K562 (cell line): Measurements from ENCODE around the gene MRPL33. TPM values are rescaled to one million over a fixed set of nuclear protein-coding genes. Genes with fewer than 3 reads are reported as not detected.
"Not testable (repeated sequence)": the region's sequence is repeated elsewhere in the genome, so short reads cannot be mapped to it uniquely, and the experiment has no call there.

Experiments used
- ATAC-seq: fragments of 200-7000 bp; cut with Tn5 transposase; 3 replicates; pipeline ENCODE4 v1.9.1; 2020; ENCODE audit warnings: moderate library complexity
- BruUV-seq: library from RNA; stranded (reverse); fragments of 400-500 nt; replicated peaks from 2 replicates; lab custom pipeline; 2021; lab: Mats Ljungman, UMichigan
- CTCF ChIA-PET: fragments of 300-600 bp; formaldehyde crosslinking; extraction: SDS; loops from one replicate; lab custom pipeline; 2021; ENCODE audit warnings: low intra/inter-chr PET ratio; lab: Yijun Ruan, JAX
- POLR2A ChIA-PET: fragments of 300-600, 350-650 bp; sonication (Branson Sonifier 250); formaldehyde crosslinking; extraction: SDS; loops from one replicate; lab custom pipeline; 2021; ENCODE audit warnings: antibody characterized with exemption, inconsistent platforms; lab: Yijun Ruan, JAX
- DNase-seq, 4 experiments: peaks; one replicate each; pipeline versions ENCODE4 v3.0.0 to v3.0.0-alpha.2; 2011 to 2018; ENCODE audit warnings: low spot score in 3 of 4, mixed read lengths in 3 of 4; ENCODE audit errors: extremely low read depth in 1 of 4
- FAIRE-seq: peaks from 2 replicates; lab custom pipeline; 2011; peaks lifted over from hg19 to GRCh38; lab: Jason Lieb, UNC
- H2AFZ ChIP-seq: 2 replicates; pipeline ENCODE4 v1.6.0; 2011; ENCODE audit warnings: low read depth, low read length, control low read depth, inconsistent platforms
- H3K27ac ChIP-seq: fragments of 200-600 bp; 3 replicates; pipeline ENCODE4 v1.8.0; 2011; ENCODE audit warnings: low read depth, mild to moderate bottlenecking, control low read depth, inconsistent platforms, low read length, moderate library complexity, mixed read lengths; ENCODE audit errors: extremely low read depth
- H3K27me3 ChIP-seq, 2 experiments: fragments of 300-600 bp in 1 of 2; 2 replicates in 1 of 2; 3 replicates in 1 of 2; pipeline versions ENCODE4 v1.6.0 to v1.8.0; 2011; ENCODE audit warnings: inconsistent platforms in 2 of 2, low read length in 2 of 2, mild to moderate bottlenecking in 1 of 2, mixed read lengths in 1 of 2, moderate library complexity in 1 of 2; ENCODE audit not compliant: control insufficient read depth in 2 of 2, insufficient read depth in 2 of 2
- H3K36me3 ChIP-seq: fragments of 300-600 bp; 3 replicates; pipeline ENCODE4 v1.8.0; 2011; ENCODE audit warnings: mild to moderate bottlenecking, low read length, inconsistent platforms; ENCODE audit not compliant: control insufficient read depth, insufficient read depth
- H3K4me1 ChIP-seq, 2 experiments: fragments of 200-600 bp in 1 of 2; replicated peaks in 1 of 2; 2 replicates in 1 of 2; 3 replicates in 1 of 2; pipeline versions ENCODE4 v1.5.1 to v1.8.0; 2011; ENCODE audit warnings: inconsistent platforms in 2 of 2, low read length in 2 of 2, mild to moderate bottlenecking in 1 of 2, mixed read lengths in 1 of 2, moderate library complexity in 1 of 2; ENCODE audit not compliant: control insufficient read depth in 2 of 2, insufficient read depth in 2 of 2
- H3K4me2 ChIP-seq: 2 replicates; pipeline ENCODE4 v1.6.1; 2011; ENCODE audit warnings: low read length, control low read depth, inconsistent platforms, mixed read lengths; ENCODE audit not compliant: insufficient read depth
- H3K4me3 ChIP-seq: fragments of 200-600 bp; sonication (generic), shearing (Covaris generic); 2 replicates; pipeline ENCODE4 v1.5.1; 2016; ENCODE audit warnings: control low read depth, inconsistent platforms
- H3K79me2 ChIP-seq: fragments of 200-600 bp; 3 replicates; pipeline ENCODE4 v1.8.0; 2011; ENCODE audit warnings: low read length, inconsistent platforms; ENCODE audit not compliant: control insufficient read depth, insufficient read depth
- H3K9ac ChIP-seq, 2 experiments: 2 replicates each; pipeline versions ENCODE4 v1.6.0 to v1.6.1; 2011; ENCODE audit warnings: low read depth in 2 of 2, low read length in 2 of 2, control low read depth in 1 of 2, inconsistent platforms in 1 of 2, mild to moderate bottlenecking in 1 of 2, mixed read lengths in 1 of 2; ENCODE audit not compliant: insufficient read depth in 1 of 2
- H3K9me1 ChIP-seq: one replicate; pipeline ENCODE4 v1.6.0; 2011; ENCODE audit warnings: inconsistent platforms, mild to moderate bottlenecking, low read length, moderate library complexity; ENCODE audit not compliant: control insufficient read depth, insufficient read depth
- H3K9me3 ChIP-seq: replicated peaks from 2 replicates; pipeline ENCODE4 v1.5.1; 2011; ENCODE audit warnings: low read depth, low read length, inconsistent platforms; ENCODE audit not compliant: control insufficient read depth, insufficient read depth
- H4K20me1 ChIP-seq: replicated peaks from 2 replicates; pipeline ENCODE4 v1.6.1; 2011; ENCODE audit warnings: low read length, inconsistent platforms, mixed read lengths; ENCODE audit not compliant: control insufficient read depth, insufficient read depth
- GABPB2 ChIP-seq: fragments of 250-450 bp; sonication (Bioruptor Pico); conservative IDR thresholded peaks from 2 replicates; pipeline ENCODE4 v1.5.1; 2021; ENCODE audit warnings: mild to moderate bottlenecking
- MEIS2 ChIP-seq: fragments of 450-650 bp; IDR thresholded peaks from 2 replicates; pipeline ENCODE4 v1.6.1; 2014; ENCODE audit warnings: mild to moderate bottlenecking; ENCODE audit not compliant: partially characterized antibody
- SIN3B ChIP-seq: fragments of 450-650 bp; IDR thresholded peaks from 2 replicates; pipeline ENCODE4 v1.6.1; 2017; ENCODE audit warnings: low read depth, mild to moderate bottlenecking, moderate library complexity
- ZBTB7A ChIP-seq: IDR thresholded peaks from 2 replicates; pipeline ENCODE4 v1.6.1; 2011; ENCODE audit warnings: low read depth, mild to moderate bottlenecking, low read length, moderate library complexity, borderline replicate concordance; ENCODE audit not compliant: control insufficient read depth
- ZNF3 ChIP-seq: fragments of 250-450 bp; sonication (Bioruptor Pico); IDR thresholded peaks from 2 replicates; pipeline ENCODE4 v1.5.0; 2021; ENCODE audit warnings: mild to moderate bottlenecking, moderate library complexity
- ZNF512 ChIP-seq: IDR thresholded peaks from 2 replicates; pipeline ENCODE4 v1.6.1; 2016; ENCODE audit warnings: missing genetic modification characterization, missing compliant biosample characterization
- WGBS: fragments of 100-300 bp; shearing (Covaris generic); methylation state at CpG from one replicate; pipeline ENCODE4 v1.1.6; 2016; ENCODE audit warnings: low coverage, mixed read lengths; ENCODE audit not compliant: insufficient coverage; ENCODE audit errors: missing lambda C conversion rate; 5-methylcytosine and 5-hydroxymethylcytosine counted together
- in situ Hi-C: fragments of 300-500 bp; cut with MboI; formaldehyde crosslinking; loops from 4 replicates; pipeline ENCODE4 v1.15.0; 2018; ENCODE audit warnings: inconsistent platforms, mixed read lengths
- intact Hi-C: fragments of 100-400 bp; cut with micrococcal nuclease; formaldehyde crosslinking; loops from 2 replicates; pipeline ENCODE4 v1.14.2; 2022
- polyA plus RNA-seq, 8 experiments: library from polyadenylated mRNA; depleted of rRNA in 4 of 8; stranded (reverse) in 5 of 8; unstranded in 3 of 8; fragments of >200 nt; fragmentation: Nextera tagmentation in 2 of 8; fragmentation: Illumina TruSeq in 1 of 8; extraction: Ambion mirVana in 2 of 8; extraction: Trizol in 1 of 8; gene quantifications; 2 replicates each; pipeline versions ENCODE4 v1.2.1 to v1.2.3, GENCODE V29; 2011 to 2014; ENCODE audit warnings: inconsistent platforms in 1 of 8, missing spikeins in 1 of 8
- total RNA-seq, 7 experiments: library from RNA; depleted of rRNA in 6 of 7; stranded (reverse); fragments of >200 nt in 6 of 7; fragmentation: Illumina TruSeq in 2 of 7; extraction: Trizol in 2 of 7; gene quantifications; 2 replicates each; pipeline versions ENCODE4 v1.2.1 to v1.2.3, GENCODE V29; 2011 to 2021; ENCODE audit warnings: low replicate concordance in 1 of 7

Gene MRPL33
- total and polyA plus RNA-seq, 9 of the 15 experiments (the other 6 are each of a cell fraction or from before 2014, with no cell fraction given): 68.3 to 338 (median 226) TPM

- DNase-seq, H3K79me2 ChIP-seq, H2AFZ ChIP-seq, BruUV-seq, FAIRE-seq, H3K4me3 ChIP-seq, H3K27ac ChIP-seq, H3K27me3 ChIP-seq, H3K4me2 ChIP-seq, H3K9me1 ChIP-seq, H3K9me3 ChIP-seq, H3K36me3 ChIP-seq, H3K4me1 ChIP-seq, CTCF ChIA-PET, intact Hi-C loops, H4K20me1 ChIP-seq, in situ Hi-C loops, H3K9ac ChIP-seq, ATAC-seq: not testable (repeated sequence)
- peak; percentile 70 for TF ChIP-seq ZNF512
- POLR2A ChIA-PET: interaction anchor here (1.0 kb wide), 1 partner anchor 24 kb away, joined by 3 read pairs; no protein-coding TSS in a partner anchor
These were observed 26.0 kb upstream of the MRPL33 start for GRCh38 chr2:27745494-27745893.

- Histone ChIP-seq H4K20me1 (no peaks in the 10 kb centered on the region), H3K9me1 (no peaks in the 10 kb centered on the region), H3K4me1 (no peaks in the 10 kb centered on the region), H3K27me3 (no peaks in the 10 kb centered on the region), H3K36me3 (no peaks in the 10 kb centered on the region), H3K27ac (no peak overlapping the region), H3K9me3 (peaks cover 6% of the 10 kb centered on the region), H2AFZ (no peak overlapping the region), H3K4me2 (no peak overlapping the region), H3K4me3 (no peak overlapping the region), H3K9ac (no peak overlapping the region), H3K79me2 (no peaks in the 10 kb centered on the region)
- intact Hi-C loops: no loop called here
- ChIA-PET POLR2A (no interaction called here), CTCF (no interaction called here)
- ATAC-seq (no peak), DNase-seq (no peak), FAIRE-seq (peak; percentile 42)
- TF ChIP-seq SIN3B (no peak), GABPB2 (CRISPR knock-in tag) (no peak), ZNF3 (CRISPR knock-in tag) (no peak), ZBTB7A (no peak), MEIS2 (no peak)
- in situ Hi-C loops: no loop called here
- no TSS peak for BruUV-seq
- 3% methylated on average over 2 of the region's 2 CpGs for WGBS
These were observed 25.2 kb upstream of the MRPL33 start for GRCh38 chr2:27746325-27746724.
